Measurements from ENCODE around the gene PLA2G4D.

The PLA2G4D gene

GRCh38 chr15:42138968-42139386 is 44.6 kb upstream of the PLA2G4D start:
- TF ChIP-seq CTCF (conservative IDR thresholded peaks at IDR 0.05; ENCODE audit: low read depth, low read length): no peak
- H3K4me3 ChIP-seq (ENCODE audit: low read depth, low read length): no peak overlapping the region
- no peak for DNase-seq (ENCODE audit: low read depth)

- H3K4me3 ChIP-seq (ENCODE audit: low read depth, low read length): no peak overlapping the region
- TF ChIP-seq CTCF (conservative IDR thresholded peaks at IDR 0.05; ENCODE audit: low read depth, low read length): no peak
- no peak for DNase-seq (ENCODE audit: low read depth)
These were observed 44.0 kb upstream of the PLA2G4D start for GRCh38 chr15:42138411-42138810.

- DNase-seq (ENCODE audit: low read depth): peak; percentile 73
- peak; percentile 69 for TF ChIP-seq CTCF (conservative IDR thresholded peaks at IDR 0.05; ENCODE audit: low read depth, low read length)
- no peak overlapping the region for H3K4me3 ChIP-seq (ENCODE audit: low read depth, low read length)
These were observed 43.3 kb upstream of the PLA2G4D start for GRCh38 chr15:42137461-42138261.

GRCh38 chr15:42136513-42136912 is 42.2 kb upstream of the PLA2G4D start:
- no peak for TF ChIP-seq CTCF (conservative IDR thresholded peaks at IDR 0.05; ENCODE audit: low read depth, low read length)
- H3K4me3 ChIP-seq (ENCODE audit: low read depth, low read length): no peak overlapping the region
- DNase-seq (ENCODE audit: low read depth): no peak

- H3K4me3 ChIP-seq (ENCODE audit: low read depth, low read length): no peak overlapping the region
- DNase-seq (ENCODE audit: low read depth): no peak
- TF ChIP-seq CTCF (conservative IDR thresholded peaks at IDR 0.05; ENCODE audit: low read depth, low read length): no peak
These were observed 41.0 kb upstream of the PLA2G4D start for GRCh38 chr15:42135351-42135750.

- no peak for TF ChIP-seq CTCF (conservative IDR thresholded peaks at IDR 0.05; ENCODE audit: low read depth, low read length)
- no peak overlapping the region for H3K4me3 ChIP-seq (ENCODE audit: low read depth, low read length)
- no peak for DNase-seq (ENCODE audit: low read depth)
These were observed 40.4 kb upstream of the PLA2G4D start for GRCh38 chr15:42134617-42135245.
